ENCODE data around the gene MTA3.

MTA3 gene

GRCh38 chr2:42791606-42792005 lies 223.2 kb downstream of the MTA3 start:
- DNase-seq, result no peak

- peak; percentile 61 for DNase-seq
Measured at GRCh38 chr2:42792087-42792582, 223.7 kb downstream of the MTA3 start.

GRCh38 chr2:42792583-42793333 lies 224.3 kb downstream of the MTA3 start, which contains the start of gene HAAO:
Gene HAAO, minus strand, starts transcription at chr2:42792583. Its CDS starts 47 bp downstream, at chr2:42792536.
- no peak for DNase-seq

GRCh38 chr2:42793334-42794270 lies 225.2 kb downstream of the MTA3 start:
- DNase-seq, result no peak

GRCh38 chr2:42794271-42795046 lies 226.0 kb downstream of the MTA3 start:
- DNase-seq, result no peak

- DNase-seq, result no peak
Measured at GRCh38 chr2:42795275-42795674, 226.8 kb downstream of the MTA3 start.

- DNase-seq, result no peak
Measured at GRCh38 chr2:42795841-42796301, 227.4 kb downstream of the MTA3 start.

- DNase-seq, result no peak
Measured at GRCh38 chr2:42796427-42797248, 228.2 kb downstream of the MTA3 start.

- no peak for DNase-seq
Measured at GRCh38 chr2:42797281-42797680, 228.8 kb downstream of the MTA3 start.

- no peak for DNase-seq
Measured at GRCh38 chr2:42799881-42800280, 231.4 kb downstream of the MTA3 start.

GRCh38 chr2:42800461-42800962 lies 232.1 kb downstream of the MTA3 start:
- no peak for DNase-seq

- DNase-seq, result no peak
Measured at GRCh38 chr2:42800981-42801380, 232.5 kb downstream of the MTA3 start.

- DNase-seq, result no peak
Measured at GRCh38 chr2:42801381-42801780, 232.9 kb downstream of the MTA3 start.

GRCh38 chr2:42802150-42802549 lies 233.7 kb downstream of the MTA3 start:
- no peak for DNase-seq

- DNase-seq, result peak; percentile 62
Measured at GRCh38 chr2:42804338-42804737, 235.9 kb downstream of the MTA3 start.

- DNase-seq, result no peak
Measured at GRCh38 chr2:42804891-42805290, 236.5 kb downstream of the MTA3 start.

Data from hematopoietic multipotent progenitor cell treated with erythropoietin and hydrocortisone succinate and interleukin-3 and kit ligand, for 6 days (in vitro differentiated cells).